AG10803 (cell line): ENCODE data around the gene DECR2.

Experiments
- DNase-seq: peaks from one replicate; pipeline ENCODE4 v3.0.0; 2010; ENCODE audit warnings: low read depth
- H3K4me3 ChIP-seq: 2 replicates; pipeline ENCODE4 v1.5.1; 2011; ENCODE audit warnings: mild to moderate bottlenecking, low read length, control low read depth
- TF ChIP-seq, protein P1 (sequence below): conservative IDR thresholded peaks from 2 replicates; pipeline ENCODE4 v1.5.1; 2011; ENCODE audit warnings: mild to moderate bottlenecking, low read length, control low read depth, inconsistent platforms

DECR2 gene

DNA sequence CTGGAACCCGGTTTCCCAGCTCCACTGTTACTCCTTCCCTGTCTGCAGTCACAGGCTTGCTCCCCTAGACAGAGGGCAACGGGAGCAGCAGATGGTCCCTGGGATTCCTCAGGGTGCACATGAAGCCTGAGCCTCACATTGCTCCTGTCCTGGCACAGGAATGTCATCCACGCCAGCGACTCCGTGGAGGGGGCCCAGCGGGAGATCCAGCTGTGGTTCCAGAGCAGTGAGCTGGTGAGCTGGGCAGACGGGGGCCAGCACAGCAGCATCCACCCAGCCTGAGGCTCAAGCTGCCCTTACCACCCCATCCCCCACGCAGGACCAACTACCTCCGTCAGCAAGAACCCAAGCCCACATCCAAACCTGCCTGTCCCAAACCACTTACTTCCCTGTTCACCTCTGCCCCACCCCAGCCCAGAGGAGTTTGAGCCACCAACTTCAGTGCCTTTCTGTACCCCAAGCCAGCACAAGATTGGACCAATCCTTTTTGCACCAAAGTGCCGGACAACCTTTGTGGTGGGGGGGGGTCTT, 1.6 kb upstream of the DECR2 start:
- no peak for DNase-seq
- H3K4me3 ChIP-seq = peak overlapping the region; percentile 87
- TF ChIP-seq, protein P1, sequence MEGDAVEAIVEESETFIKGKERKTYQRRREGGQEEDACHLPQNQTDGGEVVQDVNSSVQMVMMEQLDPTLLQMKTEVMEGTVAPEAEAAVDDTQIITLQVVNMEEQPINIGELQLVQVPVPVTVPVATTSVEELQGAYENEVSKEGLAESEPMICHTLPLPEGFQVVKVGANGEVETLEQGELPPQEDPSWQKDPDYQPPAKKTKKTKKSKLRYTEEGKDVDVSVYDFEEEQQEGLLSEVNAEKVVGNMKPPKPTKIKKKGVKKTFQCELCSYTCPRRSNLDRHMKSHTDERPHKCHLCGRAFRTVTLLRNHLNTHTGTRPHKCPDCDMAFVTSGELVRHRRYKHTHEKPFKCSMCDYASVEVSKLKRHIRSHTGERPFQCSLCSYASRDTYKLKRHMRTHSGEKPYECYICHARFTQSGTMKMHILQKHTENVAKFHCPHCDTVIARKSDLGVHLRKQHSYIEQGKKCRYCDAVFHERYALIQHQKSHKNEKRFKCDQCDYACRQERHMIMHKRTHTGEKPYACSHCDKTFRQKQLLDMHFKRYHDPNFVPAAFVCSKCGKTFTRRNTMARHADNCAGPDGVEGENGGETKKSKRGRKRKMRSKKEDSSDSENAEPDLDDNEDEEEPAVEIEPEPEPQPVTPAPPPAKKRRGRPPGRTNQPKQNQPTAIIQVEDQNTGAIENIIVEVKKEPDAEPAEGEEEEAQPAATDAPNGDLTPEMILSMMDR = no peak

DNA sequence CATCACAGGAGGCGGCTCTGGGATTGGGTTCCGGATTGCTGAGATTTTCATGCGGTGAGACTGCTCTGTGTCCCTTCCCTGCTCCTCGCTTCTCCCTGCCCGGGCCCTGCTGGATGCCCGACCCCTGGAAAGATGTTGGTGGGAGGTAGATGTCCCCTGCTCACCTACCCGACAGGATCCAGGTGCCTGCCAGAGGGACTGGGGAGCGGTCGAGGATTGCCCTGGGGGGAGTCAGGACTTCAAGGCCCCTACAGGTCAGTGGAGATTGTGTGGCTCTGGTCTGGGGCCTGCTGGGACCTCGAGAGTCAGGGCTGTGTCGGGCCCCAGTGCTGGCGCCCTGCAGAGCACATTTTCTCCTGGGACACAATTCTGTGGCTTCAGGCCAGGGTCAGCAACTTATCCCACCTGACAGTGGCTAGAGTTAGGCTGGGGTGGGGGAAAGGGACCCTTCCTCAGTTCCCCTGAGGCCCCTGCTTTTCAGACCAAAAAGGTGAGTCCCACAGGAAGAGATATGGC, 3.3 kb downstream of the DECR2 start:
- no peak for DNase-seq
- TF ChIP-seq, protein P1 = no peak
- no peak overlapping the region for H3K4me3 ChIP-seq

DNA sequence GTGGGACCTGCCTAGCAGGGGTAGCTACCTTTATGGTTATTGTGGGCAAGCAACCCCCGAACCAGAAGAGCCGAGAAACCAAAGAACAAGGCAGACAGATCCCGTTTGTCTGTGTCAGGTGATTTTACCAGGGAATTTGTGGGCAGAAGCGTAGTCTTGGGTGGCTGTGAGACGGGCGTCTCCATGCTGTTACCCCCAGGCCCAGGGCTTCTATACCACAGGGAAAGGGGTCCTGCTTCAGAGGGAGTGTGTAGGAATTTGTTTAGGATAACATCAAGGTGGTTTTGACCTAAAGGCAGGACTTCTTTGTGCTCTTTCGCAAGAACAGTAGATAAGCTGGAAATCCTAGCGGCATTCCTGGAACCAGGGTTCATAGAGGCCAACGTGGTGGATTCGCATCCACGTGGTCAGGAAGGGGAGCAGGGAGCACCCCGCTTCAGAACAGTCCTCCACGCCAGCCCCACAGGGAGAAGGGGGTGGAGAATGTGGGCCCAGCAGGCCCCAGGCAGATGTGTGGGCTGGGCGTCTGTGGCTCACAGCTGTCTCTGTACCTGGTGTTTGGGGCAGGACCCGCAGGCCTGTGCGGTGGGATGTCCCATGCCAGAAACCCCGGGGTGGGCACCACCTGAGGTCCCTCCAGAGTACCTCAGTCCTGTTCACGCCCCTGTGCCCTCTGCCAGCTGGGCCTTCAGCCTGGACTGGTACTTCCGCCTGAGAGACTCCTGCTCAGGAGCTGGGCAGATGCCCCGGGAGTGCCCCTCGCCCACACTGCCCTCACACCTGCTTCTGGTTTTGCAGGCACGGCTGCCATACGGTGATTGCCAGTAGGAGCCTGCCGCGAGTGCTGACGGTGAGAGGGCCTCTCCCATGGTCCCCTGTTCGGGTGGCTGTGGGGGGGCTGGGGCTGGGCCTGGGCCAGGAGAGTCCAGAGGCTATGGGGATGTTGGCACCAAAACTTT, 4.1 kb downstream of the DECR2 start:
- no peak for DNase-seq
- TF ChIP-seq, protein P1 = no peak
- no peak overlapping the region for H3K4me3 ChIP-seq

DNA sequence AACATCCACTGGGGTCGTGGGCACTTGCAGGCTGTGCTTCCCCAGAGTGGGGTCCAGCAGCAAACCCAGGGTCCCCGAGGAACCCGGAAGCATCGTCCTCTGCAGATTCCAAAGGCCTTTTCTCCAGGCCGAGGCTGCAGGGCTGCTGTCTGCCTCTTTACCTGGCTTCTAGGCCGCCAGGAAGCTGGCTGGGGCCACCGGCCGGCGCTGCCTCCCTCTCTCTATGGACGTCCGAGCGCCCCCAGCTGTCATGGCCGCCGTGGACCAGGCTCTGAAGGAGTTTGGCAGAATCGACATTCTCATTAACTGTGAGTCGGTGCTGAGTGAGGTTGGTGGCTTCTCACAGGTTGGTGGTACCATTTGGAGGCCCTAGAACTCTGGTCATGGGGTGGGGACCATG, 5.6 kb downstream of the DECR2 start:
- DNase-seq = no peak
- TF ChIP-seq, protein P1 = no peak

GRCh38 chr16:410516-411178, 9.0 kb downstream of the DECR2 start:
- TF ChIP-seq, protein P1 = no peak
- DNase-seq = no peak
- no peak overlapping the region for H3K4me3 ChIP-seq

More for the DNA sequence above, 5.6 kb downstream of the DECR2 start:
- H3K4me3 ChIP-seq = no peak overlapping the region

- TF ChIP-seq, protein P1 = no peak
Measured at GRCh38 chr16:411576-412265, 10.0 kb downstream of the DECR2 start.

More at GRCh38 chr16:411576-412265, 10.0 kb downstream of the DECR2 start:
- H3K4me3 ChIP-seq = no peak overlapping the region
- DNase-seq = no peak
